DMS114 treated with DMSO at 0.1 percent for 48 hours (cell line): ENCODE measurements around the gene IQCH.
A peak's percentile ranks its signal among the peaks of the same experiment; 100 is the strongest.

ENCODE experiments used
- DNase-seq: peaks from one replicate; lab custom pipeline; 2025; ENCODE audit not compliant: unreplicated experiment; lab: John Stamatoyannopoulos, UW

Gene IQCH

GRCh38 chr15:67521783-67522568 lies 267.4 kb downstream of the IQCH start:
- peak; percentile 35 for DNase-seq

GRCh38 chr15:67523330-67523729 lies 268.7 kb downstream of the IQCH start:
- no peak for DNase-seq

- DNase-seq = no peak
These were observed 269.6 kb downstream of the IQCH start for GRCh38 chr15:67524235-67524634.

- no peak for DNase-seq
These were observed 273.9 kb downstream of the IQCH start for GRCh38 chr15:67528513-67528912.

GRCh38 chr15:67531379-67531914 lies 276.9 kb downstream of the IQCH start:
- DNase-seq = no peak

- DNase-seq = no peak
These were observed 279.3 kb downstream of the IQCH start for GRCh38 chr15:67533873-67534272.

- no peak for DNase-seq
These were observed 279.8 kb downstream of the IQCH start for GRCh38 chr15:67534360-67534759.

GRCh38 chr15:67537771-67538170 lies 283.2 kb downstream of the IQCH start:
- DNase-seq = no peak

- DNase-seq = peak; percentile 57
These were observed 288.1 kb downstream of the IQCH start, which contains the start of gene MAP2K5 for GRCh38 chr15:67542420-67543347. Gene MAP2K5 (plus strand): TSS chr15:67542703. CDS start chr15:67543336, 633 bp downstream.

- no peak for DNase-seq
These were observed 288.7 kb downstream of the IQCH start for GRCh38 chr15:67543348-67543718.

- no peak for DNase-seq
These were observed 289.9 kb downstream of the IQCH start for GRCh38 chr15:67544475-67544874.

- no peak for DNase-seq
These were observed 291.3 kb downstream of the IQCH start for GRCh38 chr15:67545864-67546263.

GRCh38 chr15:67547064-67547463 lies 292.5 kb downstream of the IQCH start:
- DNase-seq = no peak

GRCh38 chr15:67547836-67548235 lies 293.2 kb downstream of the IQCH start:
- no peak for DNase-seq

- no peak for DNase-seq
These were observed 293.8 kb downstream of the IQCH start for GRCh38 chr15:67548236-67548852.

GRCh38 chr15:67548862-67549651 lies 294.5 kb downstream of the IQCH start:
- DNase-seq = no peak

- no peak for DNase-seq
These were observed 295.1 kb downstream of the IQCH start for GRCh38 chr15:67549736-67550135.

GRCh38 chr15:67550522-67550921 lies 295.9 kb downstream of the IQCH start:
- DNase-seq = no peak

GRCh38 chr15:67551207-67551743 lies 296.7 kb downstream of the IQCH start:
- no peak for DNase-seq
